SJSA1 (cell line): ENCODE data around the gene KRTAP20-4. TPM values are rescaled to one million over a fixed set of nuclear protein-coding genes. Genes with fewer than 3 reads are reported as not detected.

Source experiments
- DNase-seq, 2 experiments: peaks; one replicate each; pipeline ENCODE4 v3.0.0-alpha.2; 2015 to 2020; ENCODE audit warnings: low spot score in 2 of 2, low read depth in 1 of 2
- H3K27ac ChIP-seq: fragments of 250-450 bp; sonication (Bioruptor Pico); 2 replicates; pipeline ENCODE4 v1.5.1; 2020; ENCODE audit warnings: mild to moderate bottlenecking, moderate library complexity
- H3K27me3 ChIP-seq: fragments of 250-450 bp; sonication (Bioruptor Pico); replicated peaks from 2 replicates; pipeline ENCODE4 v1.5.1; 2020; ENCODE audit warnings: mild to moderate bottlenecking, moderate library complexity
- H3K36me3 ChIP-seq: fragments of 250-450 bp; sonication (Bioruptor Pico); 2 replicates; pipeline ENCODE4 v1.5.1; 2020; ENCODE audit warnings: mild to moderate bottlenecking
- H3K4me1 ChIP-seq: fragments of 250-450 bp; sonication (Bioruptor Pico); replicated peaks from 2 replicates; pipeline ENCODE4 v1.6.1; 2021; ENCODE audit warnings: mild to moderate bottlenecking
- H3K4me3 ChIP-seq: fragments of 250-450 bp; sonication (Bioruptor Pico); 2 replicates; pipeline ENCODE4 v1.5.1; 2020; ENCODE audit warnings: mild to moderate bottlenecking
- H3K9me3 ChIP-seq: fragments of 250-450 bp; sonication (Bioruptor Pico); replicated peaks from 2 replicates; pipeline ENCODE4 v1.5.1; 2020; ENCODE audit warnings: mild to moderate bottlenecking
- total RNA-seq: library from RNA; depleted of rRNA; stranded (reverse); fragments of >200 nt; shearing (Covaris generic); gene quantifications from 2 replicates; pipeline ENCODE4 v1.2.3, GENCODE V29; 2014; rRNA removed

Gene KRTAP20-4
- total RNA-seq, 1 experiment from 2014 or later, result not detected

DNA sequence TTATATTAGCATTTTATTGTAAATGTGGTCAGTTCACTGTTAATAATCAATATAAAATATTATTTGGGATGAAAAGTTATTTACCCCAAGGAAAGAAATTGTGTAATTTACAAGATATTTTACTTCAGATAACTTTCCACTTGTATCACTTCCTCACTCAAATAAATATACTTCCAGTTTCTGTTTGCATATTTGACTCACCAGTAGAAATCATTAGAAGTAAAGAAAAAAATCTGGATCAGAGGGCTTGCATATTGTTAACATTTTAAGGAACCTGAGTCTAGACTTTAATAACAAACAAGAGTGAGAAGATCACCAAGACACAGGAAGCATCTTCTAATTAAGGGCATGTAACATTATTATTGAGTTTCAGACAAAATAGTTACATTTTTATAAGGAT lies 347 bp upstream of the KRTAP20-4 start:
- no peak for DNase-seq
- Histone ChIP-seq H3K27me3 (no peaks in the 10 kb centered on the region), H3K9me3 (no peaks in the 10 kb centered on the region), H3K4me1 (peaks cover 18% of the 10 kb centered on the region), H3K36me3 (no peaks in the 10 kb centered on the region), H3K27ac (peak overlapping the region; percentile 3; the same call in 1 of the 2 replicates), H3K4me3 (no peak overlapping the region)

DNA sequence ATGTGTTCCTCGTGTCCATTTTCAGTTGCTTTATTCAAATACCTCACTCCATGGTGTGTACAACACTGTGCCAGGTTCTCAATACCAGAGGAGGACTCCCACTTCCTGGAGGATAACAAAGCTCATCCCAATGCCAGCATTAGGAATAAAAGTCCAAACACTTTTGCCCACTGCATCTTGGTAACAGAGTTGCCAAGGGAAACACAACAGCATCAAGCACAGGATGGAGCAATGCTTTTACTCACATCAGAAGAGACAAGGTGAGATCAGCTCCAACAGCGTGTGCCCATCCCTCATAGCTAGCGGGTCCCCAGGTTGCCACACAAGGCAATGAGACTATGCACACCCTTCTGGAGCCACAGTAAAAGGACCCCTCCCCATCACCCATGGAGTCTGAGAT lies 2.9 kb downstream of the KRTAP20-4 start:
- Histone ChIP-seq H3K4me3 (no peak overlapping the region), H3K27ac (no peak overlapping the region), H3K9me3 (no peaks in the 10 kb centered on the region), H3K4me1 (peaks cover 18% of the 10 kb centered on the region), H3K27me3 (no peaks in the 10 kb centered on the region), H3K36me3 (no peaks in the 10 kb centered on the region)
- DNase-seq, result no peak

DNA sequence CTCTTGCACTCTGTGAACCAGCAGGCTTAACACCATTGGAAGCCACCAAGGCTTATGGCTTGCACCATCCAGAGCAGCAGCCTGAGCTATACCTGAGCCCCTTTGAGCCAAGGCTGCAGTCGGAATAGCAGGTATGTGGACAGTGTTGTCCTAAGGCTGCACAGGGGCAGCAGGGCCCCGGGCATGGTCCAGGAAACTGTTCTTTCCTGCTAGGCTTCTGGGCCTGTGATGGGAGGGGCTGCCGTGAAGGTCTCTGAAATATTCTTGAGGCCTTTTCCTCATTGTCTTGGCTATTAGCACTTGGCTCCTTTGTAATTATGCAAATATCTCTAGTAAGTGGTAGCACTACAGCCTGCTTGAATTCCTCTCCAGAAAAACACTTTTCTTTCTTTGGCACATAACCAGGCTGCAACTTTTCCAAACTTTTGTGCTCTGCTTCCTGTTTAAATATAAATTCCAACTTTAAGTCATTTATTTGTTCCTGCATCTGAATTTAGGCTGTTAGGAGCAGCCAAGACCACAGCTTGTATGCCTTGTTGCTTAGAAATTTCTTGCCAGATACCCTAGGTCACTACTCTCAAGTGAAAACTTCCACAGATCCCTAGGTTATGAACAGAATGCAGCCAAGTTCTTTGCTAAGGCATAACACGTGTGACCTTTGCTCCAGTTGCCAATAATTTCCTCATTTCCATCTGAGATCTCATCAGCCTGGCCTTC lies 5.2 kb downstream of the KRTAP20-4 start:
- DNase-seq, result no peak
- H3K27ac ChIP-seq, result no peak overlapping the region
- H3K36me3 ChIP-seq, result no peaks in the 10 kb centered on the region
- H3K4me3 ChIP-seq, result no peak overlapping the region
- no peaks in the 10 kb centered on the region for H3K27me3 ChIP-seq
- peaks cover 10% of the 10 kb centered on the region for H3K4me1 ChIP-seq
- no peaks in the 10 kb centered on the region for H3K9me3 ChIP-seq

DNA sequence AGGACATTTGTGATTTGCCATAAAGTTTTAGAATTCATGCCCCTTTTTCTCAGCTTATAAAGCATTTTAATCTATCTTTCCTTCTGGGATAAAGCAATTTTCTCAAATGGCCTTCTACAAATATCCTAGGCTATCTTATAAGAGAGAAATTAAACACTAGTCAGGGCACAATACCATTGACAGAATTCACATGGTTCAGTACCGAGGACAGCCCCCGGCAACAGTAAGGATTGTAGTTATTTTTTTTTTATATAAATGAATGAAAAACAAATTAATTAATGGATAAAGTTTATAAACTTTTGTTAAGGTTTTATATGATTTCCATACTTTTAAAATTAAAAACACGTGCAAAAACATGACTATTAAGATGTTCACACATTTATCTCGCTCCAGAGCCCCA lies 7.7 kb downstream of the KRTAP20-4 start:
- H3K27me3 ChIP-seq, result no peaks in the 10 kb centered on the region
- no peaks in the 10 kb centered on the region for H3K36me3 ChIP-seq
- DNase-seq, result no peak
- no peaks in the 10 kb centered on the region for H3K9me3 ChIP-seq
- no peaks in the 10 kb centered on the region for H3K4me1 ChIP-seq
- no peak overlapping the region for H3K27ac ChIP-seq
- H3K4me3 ChIP-seq, result no peak overlapping the region

DNA sequence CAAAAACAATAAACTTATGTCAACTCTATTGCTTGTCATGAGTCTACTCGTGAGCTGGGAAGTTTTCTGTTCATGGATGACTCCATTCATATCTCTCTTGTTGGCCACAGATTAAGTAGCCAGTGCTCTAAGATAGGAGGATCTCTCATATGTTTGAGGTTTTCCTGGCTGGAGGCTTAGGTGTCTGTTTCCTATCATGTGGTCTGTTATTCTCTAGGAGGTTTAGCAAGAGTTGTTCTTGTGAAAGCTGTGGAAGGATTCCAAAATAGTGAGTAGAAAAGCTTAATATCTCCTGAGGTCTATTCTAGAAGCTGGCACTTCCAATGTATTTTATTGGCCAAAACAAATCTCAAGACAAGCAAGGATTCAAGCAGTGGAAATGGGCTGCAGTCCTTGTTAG lies 8.8 kb downstream of the KRTAP20-4 start:
- Histone ChIP-seq H3K27me3 (no peaks in the 10 kb centered on the region), H3K27ac (no peak overlapping the region), H3K4me1 (no peaks in the 10 kb centered on the region), H3K36me3 (no peaks in the 10 kb centered on the region), H3K4me3 (no peak overlapping the region), H3K9me3 (no peaks in the 10 kb centered on the region)
- DNase-seq, result no peak

DNA sequence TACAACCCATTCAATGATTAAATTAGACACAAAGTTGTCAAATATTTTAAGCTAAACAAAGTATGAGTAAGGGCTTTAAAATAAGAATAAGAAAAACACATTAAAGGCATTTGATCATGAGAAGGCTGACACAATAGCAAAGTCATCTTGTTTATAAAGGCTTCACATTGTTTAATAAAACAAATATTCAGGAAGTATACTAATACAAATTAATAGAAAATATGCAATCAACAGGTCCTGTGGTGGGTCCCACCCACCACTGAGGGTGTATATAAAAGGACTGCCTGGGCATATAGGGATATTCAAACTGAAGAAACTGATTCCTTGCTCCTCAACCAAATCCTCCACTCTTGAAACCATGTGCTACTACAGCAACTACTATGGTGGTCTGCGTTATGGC lies 14.5 kb downstream of the KRTAP20-4 start, which contains the start of gene KRTAP20-2:
TSS of gene KRTAP20-2 (plus strand) at position 301 of the 400 bp plus-strand sequence. CDS start at position 359, 58 bp downstream.
- H3K4me1 ChIP-seq, result peaks cover 13% of the 10 kb centered on the region
- H3K27me3 ChIP-seq, result no peaks in the 10 kb centered on the region
- 0 out of 2 replicates have a peak within 1 kb of the TSS, but pooled peaks have one; percentile 23 for H3K27ac ChIP-seq
- no peak within 1 kb of the TSS for H3K4me3 ChIP-seq
- no peaks in the 10 kb centered on the region for H3K9me3 ChIP-seq
- no peaks in the 10 kb centered on the region for H3K36me3 ChIP-seq
- peak in 1 of 2 experiments; percentile 44 for DNase-seq

DNA sequence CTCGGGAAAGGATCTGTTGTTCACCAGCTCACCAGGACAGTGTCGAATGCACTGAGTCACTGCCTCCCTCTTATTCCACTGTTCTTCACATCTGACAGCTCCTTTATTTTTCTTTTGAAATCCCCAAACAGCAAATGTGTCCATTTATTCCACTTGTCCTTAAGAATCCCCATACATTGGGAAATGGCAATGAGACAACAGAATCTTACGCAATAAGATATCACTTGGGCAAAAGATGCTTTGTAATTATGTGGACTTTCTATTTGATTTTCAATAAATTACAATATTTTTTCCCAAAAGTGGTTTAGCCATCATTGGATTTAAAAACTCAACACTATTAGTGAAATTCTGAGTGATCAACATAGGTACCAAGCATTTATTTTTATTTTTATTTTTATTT lies 18.3 kb downstream of the KRTAP20-4 start:
- no peak overlapping the region for H3K4me3 ChIP-seq
- DNase-seq, result no peak
- H3K36me3 ChIP-seq, result no peaks in the 10 kb centered on the region
- no peaks in the 10 kb centered on the region for H3K9me3 ChIP-seq
- no peak overlapping the region for H3K27ac ChIP-seq
- no peaks in the 10 kb centered on the region for H3K27me3 ChIP-seq
- peaks cover 13% of the 10 kb centered on the region for H3K4me1 ChIP-seq

DNA sequence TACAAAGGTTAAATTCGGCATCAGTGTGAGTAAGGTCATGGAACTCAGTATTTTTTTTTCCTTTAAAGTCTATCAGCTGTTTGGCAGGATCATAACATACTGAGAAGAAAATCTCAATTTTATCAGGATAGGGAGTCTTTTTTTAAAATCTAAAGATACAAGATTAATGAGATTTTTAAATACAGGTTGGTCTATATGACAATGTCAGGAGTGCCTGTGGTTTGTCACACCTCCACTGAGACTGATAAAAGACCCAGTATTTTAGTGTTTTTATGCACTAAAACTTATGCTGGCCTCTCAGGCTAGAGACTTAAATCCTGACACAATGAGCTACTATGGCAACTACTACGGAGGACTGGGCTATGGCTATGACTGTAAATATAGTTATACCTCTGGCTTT lies 22.1 kb downstream of the KRTAP20-4 start, which contains the start of gene KRTAP20-3:
TSS of gene KRTAP20-3 (plus strand) at position 301 of the 400 bp plus-strand sequence.
- no peak for DNase-seq
- H3K9me3 ChIP-seq, result no peaks in the 10 kb centered on the region

DNA sequence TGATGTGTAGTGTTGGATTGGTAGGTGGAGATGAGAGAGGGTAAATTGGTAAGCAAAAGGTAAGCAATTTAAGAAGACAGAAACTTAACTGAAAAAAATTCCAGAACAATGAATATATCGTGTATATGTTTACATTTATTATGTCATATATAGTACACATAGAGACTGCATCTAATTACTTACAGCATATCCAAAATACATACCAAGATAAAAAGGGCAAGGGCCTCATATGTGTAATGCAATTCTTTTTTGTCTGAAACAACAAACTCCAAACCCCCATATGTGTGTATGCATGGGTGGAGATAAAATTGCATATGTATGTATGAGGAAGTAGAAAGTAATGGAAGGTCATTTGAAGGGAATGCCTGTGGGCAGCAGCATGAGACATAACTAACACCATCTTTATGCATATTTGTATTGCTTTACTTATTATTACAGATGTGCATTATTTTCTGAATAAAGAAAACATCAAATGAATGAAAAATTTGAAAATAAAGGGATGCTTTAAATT lies 26.5 kb downstream of the KRTAP20-4 start:
- 0 out of 2 replicates have a peak, but pooled peaks cover 9% of the 10 kb centered on the region for H3K4me1 ChIP-seq
- no peaks in the 10 kb centered on the region for H3K9me3 ChIP-seq
- H3K27ac ChIP-seq, result no peak overlapping the region
- H3K36me3 ChIP-seq, result no peaks in the 10 kb centered on the region
- DNase-seq, result no peak
- H3K27me3 ChIP-seq, result no peaks in the 10 kb centered on the region
- H3K4me3 ChIP-seq, result no peak overlapping the region

More for the DNA sequence above, 22.1 kb downstream of the KRTAP20-4 start, which contains the start of gene KRTAP20-3:
- no peaks in the 10 kb centered on the region for H3K27me3 ChIP-seq
- no peaks in the 10 kb centered on the region for H3K36me3 ChIP-seq
- no peak within 1 kb of the TSS for H3K27ac ChIP-seq
- H3K4me3 ChIP-seq, result no peak within 1 kb of the TSS
- H3K4me1 ChIP-seq, result 0 out of 2 replicates have a peak, but pooled peaks cover under 1% of the 10 kb centered on the region

DNA sequence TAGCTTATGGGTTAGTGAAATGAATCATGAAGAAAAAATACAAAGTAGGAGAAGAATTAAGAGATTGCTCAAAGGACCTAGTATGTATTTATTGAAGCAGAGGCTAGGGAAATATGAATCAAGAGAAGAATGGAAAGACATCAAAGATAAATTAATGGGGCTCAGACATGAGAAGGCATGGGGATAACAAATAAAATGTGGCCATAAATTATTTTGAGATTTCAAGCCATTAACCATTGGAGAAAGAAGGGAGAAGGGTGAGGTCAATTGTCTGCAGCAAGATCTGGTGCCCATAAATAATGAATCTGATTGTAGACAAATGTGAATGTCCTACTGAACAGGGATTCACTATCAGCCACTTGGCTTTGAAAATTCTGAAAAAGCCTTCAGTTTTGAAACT lies 32.5 kb downstream of the KRTAP20-4 start:
- no peak overlapping the region for H3K27ac ChIP-seq
- no peak overlapping the region for H3K4me3 ChIP-seq
- DNase-seq, result no peak
- H3K9me3 ChIP-seq, result no peaks in the 10 kb centered on the region
- H3K4me1 ChIP-seq, result 0 out of 2 replicates have a peak, but pooled peaks cover 5% of the 10 kb centered on the region
- H3K27me3 ChIP-seq, result no peaks in the 10 kb centered on the region
- H3K36me3 ChIP-seq, result no peaks in the 10 kb centered on the region

DNA sequence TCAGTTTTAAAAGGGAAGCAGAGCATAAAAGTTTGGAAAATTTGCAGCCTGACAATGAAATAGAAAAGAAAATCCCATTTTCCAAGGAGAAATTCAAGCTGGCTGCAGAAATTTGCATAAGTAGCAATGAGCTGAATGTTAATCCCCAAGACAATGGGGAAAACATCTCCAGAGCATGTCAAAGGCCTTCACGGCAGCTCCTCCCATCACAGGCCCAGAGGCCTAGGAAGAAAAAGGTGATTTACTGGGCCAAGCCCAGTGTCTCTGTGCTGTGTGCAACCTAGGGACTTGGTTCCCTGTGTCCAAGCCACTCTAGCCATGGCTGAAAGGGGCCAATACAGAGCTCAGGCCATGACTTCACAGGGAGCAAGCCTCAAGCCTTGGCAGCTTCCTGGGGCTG lies 48.3 kb downstream of the KRTAP20-4 start:
- no peak for DNase-seq
- no peaks in the 10 kb centered on the region for H3K9me3 ChIP-seq

More for the DNA sequence above, 48.3 kb downstream of the KRTAP20-4 start:
- Histone ChIP-seq H3K27ac (no peak overlapping the region), H3K36me3 (no peaks in the 10 kb centered on the region), H3K4me3 (no peak overlapping the region), H3K4me1 (no peaks in the 10 kb centered on the region), H3K27me3 (no peaks in the 10 kb centered on the region)

Other genes starting within 250 kb of the KRTAP20-4 start
- gene KRTAP13-2, start 248.4 kb upstream of the KRTAP20-4 start, total RNA-seq, result not detected in 2 replicates
- not detected in 2 replicates for gene KRTAP13-1, start 224.6 kb upstream of the KRTAP20-4 start, total RNA-seq
- gene KRTAP13-3, start 194.7 kb upstream of the KRTAP20-4 start, total RNA-seq, result not detected in 2 replicates
- gene KRTAP13-4, start 190.4 kb upstream of the KRTAP20-4 start, total RNA-seq, result not detected in 2 replicates
- not detected in 2 replicates for gene KRTAP15-1, start 180.4 kb upstream of the KRTAP20-4 start, total RNA-seq
- not detected in 2 replicates for gene KRTAP19-1, start 140.3 kb upstream of the KRTAP20-4 start, total RNA-seq
- gene KRTAP19-2, start 133.2 kb upstream of the KRTAP20-4 start, total RNA-seq, result not detected in 2 replicates
- gene KRTAP19-3, start 128.6 kb upstream of the KRTAP20-4 start, total RNA-seq, result not detected in 2 replicates
- not detected in 2 replicates for gene KRTAP19-4, start 123.5 kb upstream of the KRTAP20-4 start, total RNA-seq
- not detected in 2 replicates for gene KRTAP19-5, start 118.5 kb upstream of the KRTAP20-4 start, total RNA-seq
- not detected in 2 replicates for gene KRTAP19-6, start 78.8 kb upstream of the KRTAP20-4 start, total RNA-seq
- not detected in 2 replicates for gene KRTAP19-7, start 59.3 kb upstream of the KRTAP20-4 start, total RNA-seq
- not detected in 2 replicates for gene KRTAP22-2, start 30.2 kb upstream of the KRTAP20-4 start, total RNA-seq
- not detected in 2 replicates for gene KRTAP6-3, start 28.2 kb upstream of the KRTAP20-4 start, total RNA-seq
- gene KRTAP6-2, start 21.7 kb upstream of the KRTAP20-4 start, total RNA-seq, result not detected in 2 replicates
- not detected in 2 replicates for gene KRTAP22-1, start 19.5 kb upstream of the KRTAP20-4 start, total RNA-seq
- gene KRTAP6-1, start 6.7 kb upstream of the KRTAP20-4 start, total RNA-seq, result not detected in 2 replicates
- not detected in 2 replicates for gene KRTAP20-1, start 4.2 kb upstream of the KRTAP20-4 start, total RNA-seq
- gene KRTAP20-2, start 14.6 kb downstream of the KRTAP20-4 start, total RNA-seq, result not detected in 2 replicates
- gene KRTAP20-3, start 22.2 kb downstream of the KRTAP20-4 start, total RNA-seq, result not detected in 2 replicates
- gene KRTAP21-3, start 98.2 kb downstream of the KRTAP20-4 start, total RNA-seq, result not detected in 2 replicates
- gene KRTAP21-2, start 126.6 kb downstream of the KRTAP20-4 start, total RNA-seq, result not detected in 2 replicates
- not detected in 2 replicates for gene KRTAP21-1, start 134.8 kb downstream of the KRTAP20-4 start, total RNA-seq
- gene KRTAP8-1, start 192.6 kb downstream of the KRTAP20-4 start, total RNA-seq, result not detected in 2 replicates
- not detected in 2 replicates for gene KRTAP7-1, start 209.1 kb downstream of the KRTAP20-4 start, total RNA-seq